Endothelial cell of umbilical vein (primary cell): ENCODE data around the gene CHD6. TPM values are rescaled to one million over a fixed set of nuclear protein-coding genes. Genes with fewer than 3 reads are reported as not detected.

Experiments used
- BruUV-seq: library from RNA; stranded (reverse); fragments of 400-500 nt; replicated peaks from 2 replicates; lab custom pipeline; 2021; lab: Mats Ljungman, UMichigan
- CTCF ChIA-PET: fragments of 300-600, 350-600 bp; sonication (Branson Sonifier 250); formaldehyde crosslinking; loops from one replicate; lab custom pipeline; 2021; ENCODE audit warnings: antibody characterized with exemption, inconsistent platforms; lab: Charles Lee
- POLR2A ChIA-PET: fragments of 300-600, 350-600 bp; sonication (Branson Sonifier 250); formaldehyde crosslinking; loops from one replicate; lab custom pipeline; 2021; ENCODE audit warnings: antibody characterized with exemption, inconsistent platforms; lab: Charles Lee
- DNase-seq: peaks from one replicate; pipeline ENCODE4 v3.0.0-alpha.2; 2011; ENCODE audit warnings: low read depth, low spot score
- FAIRE-seq: peaks from 2 replicates; lab custom pipeline; 2011; peaks lifted over from hg19 to GRCh38; lab: Jason Lieb, UNC
- H2AFZ ChIP-seq: 2 replicates; pipeline ENCODE4 v1.6.0; 2012; ENCODE audit warnings: low read depth, low read length, control low read depth, inconsistent platforms
- H3K27ac ChIP-seq: 2 replicates; pipeline ENCODE4 v1.5.1; 2011; ENCODE audit warnings: low read depth, mild to moderate bottlenecking, control low read depth, low read length, moderate library complexity; ENCODE audit not compliant: insufficient read depth
- H3K27me3 ChIP-seq, 2 experiments: 2 replicates each; pipeline versions ENCODE4 v1.6.0 to v1.6.1; 2011; ENCODE audit warnings: low read length in 2 of 2, mixed read lengths in 1 of 2; ENCODE audit not compliant: control insufficient read depth in 2 of 2, insufficient read depth in 2 of 2
- H3K36me3 ChIP-seq, 2 experiments: 2 replicates in 1 of 2; 3 replicates in 1 of 2; pipeline ENCODE4 v1.5.1; 2011; ENCODE audit warnings: low read length in 2 of 2, mild to moderate bottlenecking in 1 of 2, moderate library complexity in 1 of 2; ENCODE audit not compliant: control insufficient read depth in 2 of 2, insufficient read depth in 2 of 2; ENCODE audit errors: extremely low read depth in 1 of 2
- H3K4me1 ChIP-seq: 3 replicates; pipeline ENCODE4 v1.5.1; 2011; ENCODE audit warnings: mild to moderate bottlenecking, low read length; ENCODE audit not compliant: control insufficient read depth, insufficient read depth; ENCODE audit errors: extremely low read depth
- H3K4me2 ChIP-seq: 2 replicates; pipeline ENCODE4 v1.6.1; 2011; ENCODE audit warnings: low read length, control low read depth, mixed read lengths; ENCODE audit not compliant: insufficient read depth
- H3K4me3 ChIP-seq, 3 experiments: fragments of 200-600 bp in 1 of 3; sonication (generic), shearing (Covaris generic) in 1 of 3; replicated peaks in 1 of 3; 2 replicates each; pipeline ENCODE4 v1.5.1; 2011 to 2016; ENCODE audit warnings: control low read depth in 3 of 3, low read length in 3 of 3, mild to moderate bottlenecking in 2 of 3, inconsistent platforms in 1 of 3, low read depth in 1 of 3, moderate library complexity in 1 of 3; ENCODE audit not compliant: insufficient read depth in 1 of 3
- H3K79me2 ChIP-seq: 2 replicates; pipeline ENCODE4 v1.6.0; 2012; ENCODE audit warnings: low read length, inconsistent platforms; ENCODE audit not compliant: control insufficient read depth, insufficient read depth
- H3K9ac ChIP-seq: replicated peaks from 2 replicates; pipeline ENCODE3; 2011; ENCODE audit warnings: low read length, control low read depth; ENCODE audit not compliant: insufficient read depth; ENCODE audit errors: extremely low read depth
- H3K9me1 ChIP-seq: replicated peaks from 3 replicates; pipeline ENCODE4 v1.6.0; 2011; ENCODE audit warnings: mild to moderate bottlenecking, low read length; ENCODE audit not compliant: control insufficient read depth, insufficient read depth; ENCODE audit errors: extremely low read depth
- H3K9me3 ChIP-seq: replicated peaks from 2 replicates; pipeline ENCODE4 v1.5.1; 2012; ENCODE audit warnings: low read length, inconsistent platforms; ENCODE audit not compliant: control insufficient read depth, insufficient read depth
- H4K20me1 ChIP-seq: replicated peaks from 2 replicates; pipeline ENCODE3; 2011; ENCODE audit warnings: mild to moderate bottlenecking, low read length; ENCODE audit not compliant: control insufficient read depth, insufficient read depth; ENCODE audit errors: extremely low read depth
- CTCF ChIP-seq, 2 donors: IDR thresholded peaks; 1 replicate in 1 of 2; 2 replicates in 1 of 2; pipeline ENCODE4 v1.5.1; 2011; ENCODE audit warnings: low read length in 2 of 2, mild to moderate bottlenecking in 2 of 2, moderate library complexity in 2 of 2, control low read depth in 1 of 2, inconsistent platforms in 1 of 2, low read depth in 1 of 2; ENCODE audit not compliant: insufficient read depth in 1 of 2; ENCODE audit errors: extremely low read depth in 1 of 2
- EZH2 ChIP-seq: IDR thresholded peaks from 2 replicates; pipeline ENCODE4 v1.6.1; 2012; ENCODE audit warnings: borderline replicate concordance, low read depth, mild to moderate bottlenecking, moderate library complexity, low read length, inconsistent platforms; ENCODE audit not compliant: severe bottlenecking
- FOS ChIP-seq: IDR thresholded peaks from 2 replicates; pipeline ENCODE4 v1.6.1; 2011; ENCODE audit warnings: mild to moderate bottlenecking, low read length, moderate library complexity, borderline replicate concordance; ENCODE audit not compliant: insufficient read depth
- GATA2 ChIP-seq: IDR thresholded peaks from 2 replicates; pipeline ENCODE4 v1.7.0; 2011; ENCODE audit warnings: low read depth, mild to moderate bottlenecking, moderate library complexity, mixed read lengths, low read length; ENCODE audit not compliant: insufficient read length, insufficient read depth
- JUN ChIP-seq: IDR thresholded peaks from 2 replicates; pipeline ENCODE4 v1.6.1; 2011; ENCODE audit warnings: borderline replicate concordance, low read depth; ENCODE audit not compliant: insufficient read length, insufficient read depth
- MAX ChIP-seq: IDR thresholded peaks from 2 replicates; pipeline ENCODE4 v1.6.1; 2011; ENCODE audit not compliant: insufficient read depth, insufficient read length
- MYC ChIP-seq: IDR thresholded peaks from one replicate; pipeline ENCODE4 v1.6.1; 2011; ENCODE audit warnings: mild to moderate bottlenecking, low read depth, low read length
- POLR2A ChIP-seq: IDR thresholded peaks from 2 replicates; pipeline ENCODE4 v1.6.1; 2012; ENCODE audit warnings: low read depth, mild to moderate bottlenecking, control low read depth, low read length
- POLR2AphosphoS5 ChIP-seq: IDR thresholded peaks from 2 replicates; pipeline ENCODE4 v1.6.1; 2012; ENCODE audit warnings: low read depth, mild to moderate bottlenecking, control low read depth, low read length, moderate library complexity; ENCODE audit not compliant: insufficient read depth
- dilution Hi-C: fragments of 300-500 bp; cut with MboI; formaldehyde crosslinking; loops from one replicate; pipeline ENCODE4 v1.15.0; 2019; ENCODE audit warnings: low sequenced_read_pairs; ENCODE audit not compliant: extremely low pct_ligation_motif_present
- intact Hi-C: fragments of 100-400 bp; cut with micrococcal nuclease; formaldehyde crosslinking; loops from one replicate; pipeline ENCODE4 v1.10.0; 2022
- polyA plus RNA-seq, 4 experiments: library from polyadenylated mRNA; depleted of rRNA in 3 of 4; stranded (reverse) in 3 of 4; unstranded in 1 of 4; fragments of >200 nt; gene quantifications; 2 replicates each; pipeline versions ENCODE4 v1.2.1 to v1.2.3, GENCODE V29; 2011 to 2012; ENCODE audit warnings: missing spikeins in 1 of 4
- total RNA-seq: library from RNA; stranded (reverse); gene quantifications from 2 replicates; pipeline ENCODE4 v1.2.3, GENCODE V29; 2021

Gene CHD6
- total and polyA plus RNA-seq, 2 donors (not counting 3 experiments of a cell fraction or from before 2014, with no cell fraction given), result 7.2 to 33.7 TPM

- Histone ChIP-seq H3K36me3 (no peaks in the 10 kb centered on the region), H3K9me3 (no peaks in the 10 kb centered on the region), H3K27ac (no peak overlapping the region), H4K20me1 (no peaks in the 10 kb centered on the region), H3K79me2 (no peaks in the 10 kb centered on the region), H3K9ac (no peak overlapping the region), H3K4me2 (no peak overlapping the region), H3K9me1 (no peaks in the 10 kb centered on the region), H3K27me3 (peaks cover 1 to 6% of the 10 kb centered on the region in 2 experiments), H3K4me1 (no peaks in the 10 kb centered on the region), H3K4me3 (no peak overlapping the region), H2AFZ (no peak overlapping the region)
- ChIA-PET POLR2A (no interaction called here), CTCF (interaction anchor here (0.6 kb wide), 1 partner anchor 99 kb away, joined by 3 read pairs; no protein-coding TSS in a partner anchor)
- dilution Hi-C loops (no loop called here), intact Hi-C loops (no loop called here)
- FAIRE-seq, result no peak
- DNase-seq, result no peak
- no TSS peak for BruUV-seq
- TF ChIP-seq CTCF (IDR thresholded peaks at IDR 0.05; ENCODE audit: extremely low read depth in 1 of 2, insufficient read depth in 1 of 2, low read depth in 1 of 2, low read length in 2 of 2), result no peak
- TF ChIP-seq GATA2, result no peak
- TF ChIP-seq POLR2AphosphoS5, result no peak
- no peak for TF ChIP-seq FOS
- TF ChIP-seq MYC, result no peak
- TF ChIP-seq JUN, result no peak
- no peak for TF ChIP-seq POLR2A
- no peak for TF ChIP-seq MAX
- no peak for TF ChIP-seq EZH2
These were observed 8.9 kb upstream of the CHD6 start for GRCh38 chr20:41627001-41627495.
